ENCODE data around the gene METTL2B.
"Not testable (repeated sequence)": the region's sequence is repeated elsewhere in the genome, so short reads cannot be mapped to it uniquely, and the experiment has no call there.

The METTL2B gene

GRCh38 chr7:128462460-128462859 is 14.1 kb upstream of the METTL2B start:
- Histone ChIP-seq H3K4me2 (ENCODE audit: low read depth, low read length, poor library complexity, severe bottlenecking) (no peak overlapping the region), H3F3A (ENCODE audit: insufficient read depth) (peaks cover 19% of the 10 kb centered on the region), H3K27me3 (ENCODE audit: low read length) (no peaks in the 10 kb centered on the region), H3K79me2 (ENCODE audit: insufficient read depth, low read length) (peaks cover 18% of the 10 kb centered on the region; the same call in 1 of the 2 replicates), H3K9ac (ENCODE audit: low read length) (no peak overlapping the region), H3K36me3 (ENCODE audit: low read length) (no peaks in the 10 kb centered on the region), H2AFZ (ENCODE audit: low read depth, low read length, severe bottlenecking) (no peak overlapping the region), H4K20me1 (ENCODE audit: low read depth, low read length) (no peaks in the 10 kb centered on the region), H3K9me3 (ENCODE audit: insufficient read depth, low read length) (no peaks in the 10 kb centered on the region), H3K27ac (ENCODE audit: low read depth, low read length) (no peak overlapping the region), H3K9me2 (replicated peaks; ENCODE audit: insufficient read depth, low read length) (no peaks in the 10 kb centered on the region), H3K4me3 (ENCODE audit: insufficient read depth, low read length, poor library complexity, severe bottlenecking) (no peak overlapping the region)
- TF ChIP-seq CTCF (IDR thresholded peaks at IDR 0.05; ENCODE audit: insufficient read depth, low read length, poor library complexity, severe bottlenecking) (no peak), EZH2phosphoT487 (conservative IDR thresholded peaks at IDR 0.05; ENCODE audit: low read length) (no peak)

GRCh38 chr7:128463345-128463744 is 13.2 kb upstream of the METTL2B start:
- not testable (repeated sequence) for H3K9ac ChIP-seq (ENCODE audit: low read length); H3K9me2 ChIP-seq (replicated peaks; ENCODE audit: insufficient read depth, low read length); H3K4me2 ChIP-seq (ENCODE audit: low read depth, low read length, poor library complexity, severe bottlenecking); H3K27ac ChIP-seq (ENCODE audit: low read depth, low read length); H3K9me3 ChIP-seq (ENCODE audit: insufficient read depth, low read length); H3K36me3 ChIP-seq (ENCODE audit: low read length); H3K27me3 ChIP-seq (ENCODE audit: low read length); H3K4me3 ChIP-seq (ENCODE audit: insufficient read depth, low read length, poor library complexity, severe bottlenecking); H2AFZ ChIP-seq (ENCODE audit: low read depth, low read length, severe bottlenecking); H4K20me1 ChIP-seq (ENCODE audit: low read depth, low read length)
- Histone ChIP-seq H3K79me2 (ENCODE audit: insufficient read depth, low read length) (peaks cover 12% of the 10 kb centered on the region; the same call in 1 of the 2 replicates), H3F3A (ENCODE audit: insufficient read depth) (peaks cover 12% of the 10 kb centered on the region)

GRCh38 chr7:128463933-128464332 is 12.6 kb upstream of the METTL2B start:
- not testable (repeated sequence) for H3K4me3 ChIP-seq (ENCODE audit: insufficient read depth, low read length, poor library complexity, severe bottlenecking); H3F3A ChIP-seq (ENCODE audit: insufficient read depth); H3K9me2 ChIP-seq (replicated peaks; ENCODE audit: insufficient read depth, low read length); H3K9ac ChIP-seq (ENCODE audit: low read length); H3K9me3 ChIP-seq (ENCODE audit: insufficient read depth, low read length); H3K79me2 ChIP-seq (ENCODE audit: insufficient read depth, low read length); H3K4me2 ChIP-seq (ENCODE audit: low read depth, low read length, poor library complexity, severe bottlenecking); H3K27ac ChIP-seq (ENCODE audit: low read depth, low read length); H4K20me1 ChIP-seq (ENCODE audit: low read depth, low read length); H3K36me3 ChIP-seq (ENCODE audit: low read length); H2AFZ ChIP-seq (ENCODE audit: low read depth, low read length, severe bottlenecking); H3K27me3 ChIP-seq (ENCODE audit: low read length)

GRCh38 chr7:128466871-128467270 is 9.7 kb upstream of the METTL2B start:
- not testable (repeated sequence) for H3K9ac ChIP-seq (ENCODE audit: low read length); H3K4me2 ChIP-seq (ENCODE audit: low read depth, low read length, poor library complexity, severe bottlenecking); H2AFZ ChIP-seq (ENCODE audit: low read depth, low read length, severe bottlenecking); H3K9me3 ChIP-seq (ENCODE audit: insufficient read depth, low read length); H3K27me3 ChIP-seq (ENCODE audit: low read length); H3K27ac ChIP-seq (ENCODE audit: low read depth, low read length); H3K9me2 ChIP-seq (replicated peaks; ENCODE audit: insufficient read depth, low read length); H4K20me1 ChIP-seq (ENCODE audit: low read depth, low read length); H3K79me2 ChIP-seq (ENCODE audit: insufficient read depth, low read length); H3K4me3 ChIP-seq (ENCODE audit: insufficient read depth, low read length, poor library complexity, severe bottlenecking); H3F3A ChIP-seq (ENCODE audit: insufficient read depth); H3K36me3 ChIP-seq (ENCODE audit: low read length)

- Histone ChIP-seq H2AFZ (ENCODE audit: low read depth, low read length, severe bottlenecking) (peak overlapping the region; percentile 80), H3K4me3 (ENCODE audit: insufficient read depth, low read length, poor library complexity, severe bottlenecking) (peak overlapping the region; percentile 77), H3K79me2 (ENCODE audit: insufficient read depth, low read length) (peaks cover 26% of the 10 kb centered on the region), H3K4me2 (ENCODE audit: low read depth, low read length, poor library complexity, severe bottlenecking) (peak overlapping the region; percentile 72), H3K9ac (ENCODE audit: low read length) (peak overlapping the region; percentile 94), H3K27ac (ENCODE audit: low read depth, low read length) (peak overlapping the region; percentile 72)
- not testable (repeated sequence) for H3K9me3 ChIP-seq (ENCODE audit: insufficient read depth, low read length); H4K20me1 ChIP-seq (ENCODE audit: low read depth, low read length); H3K27me3 ChIP-seq (ENCODE audit: low read length); H3F3A ChIP-seq (ENCODE audit: insufficient read depth); H3K36me3 ChIP-seq (ENCODE audit: low read length); H3K9me2 ChIP-seq (replicated peaks; ENCODE audit: insufficient read depth, low read length)
Observed at GRCh38 chr7:128477336-128477690, 765 bp downstream of the METTL2B start.

- H3K9ac ChIP-seq (ENCODE audit: low read length); H2AFZ ChIP-seq (ENCODE audit: low read depth, low read length, severe bottlenecking); H4K20me1 ChIP-seq (ENCODE audit: low read depth, low read length); H3K4me2 ChIP-seq (ENCODE audit: low read depth, low read length, poor library complexity, severe bottlenecking); H3K27me3 ChIP-seq (ENCODE audit: low read length); H3K9me2 ChIP-seq (replicated peaks; ENCODE audit: insufficient read depth, low read length); H3K36me3 ChIP-seq (ENCODE audit: low read length); H3K4me3 ChIP-seq (ENCODE audit: insufficient read depth, low read length, poor library complexity, severe bottlenecking); H3K27ac ChIP-seq (ENCODE audit: low read depth, low read length); H3K9me3 ChIP-seq (ENCODE audit: insufficient read depth, low read length); H3F3A ChIP-seq (ENCODE audit: insufficient read depth): not testable (repeated sequence)
- H3K79me2 ChIP-seq (ENCODE audit: insufficient read depth, low read length), result peaks cover 26% of the 10 kb centered on the region
Observed at GRCh38 chr7:128479082-128479481, 2.5 kb downstream of the METTL2B start.

GRCh38 chr7:128488134-128488533 is 11.6 kb downstream of the METTL2B start:
- not testable (repeated sequence) for H3K27ac ChIP-seq (ENCODE audit: low read depth, low read length); H3F3A ChIP-seq (ENCODE audit: insufficient read depth); H3K9me2 ChIP-seq (replicated peaks; ENCODE audit: insufficient read depth, low read length); H2AFZ ChIP-seq (ENCODE audit: low read depth, low read length, severe bottlenecking); H4K20me1 ChIP-seq (ENCODE audit: low read depth, low read length); H3K4me3 ChIP-seq (ENCODE audit: insufficient read depth, low read length, poor library complexity, severe bottlenecking); H3K9me3 ChIP-seq (ENCODE audit: insufficient read depth, low read length); H3K79me2 ChIP-seq (ENCODE audit: insufficient read depth, low read length); H3K9ac ChIP-seq (ENCODE audit: low read length); H3K4me2 ChIP-seq (ENCODE audit: low read depth, low read length, poor library complexity, severe bottlenecking); H3K36me3 ChIP-seq (ENCODE audit: low read length); H3K27me3 ChIP-seq (ENCODE audit: low read length)
